Activated T-helper 1 cell treated with anti-CD3 and anti-CD28 coated beads, Interleukin-2, amount 50 U/mL, for 16 hours (primary cell): ENCODE measurements around the gene SRD5A3.
"Not testable (repeated sequence)": the region's sequence is repeated elsewhere in the genome, so short reads cannot be mapped to it uniquely, and the experiment has no call there.

Experiments used
- DNase-seq, 2 donors: peaks; one replicate each; pipeline ENCODE4 v3.0.0-alpha.2; 2020; ENCODE audit warnings: low read depth in 1 of 2, low spot score in 1 of 2

The SRD5A3 gene

DNA sequence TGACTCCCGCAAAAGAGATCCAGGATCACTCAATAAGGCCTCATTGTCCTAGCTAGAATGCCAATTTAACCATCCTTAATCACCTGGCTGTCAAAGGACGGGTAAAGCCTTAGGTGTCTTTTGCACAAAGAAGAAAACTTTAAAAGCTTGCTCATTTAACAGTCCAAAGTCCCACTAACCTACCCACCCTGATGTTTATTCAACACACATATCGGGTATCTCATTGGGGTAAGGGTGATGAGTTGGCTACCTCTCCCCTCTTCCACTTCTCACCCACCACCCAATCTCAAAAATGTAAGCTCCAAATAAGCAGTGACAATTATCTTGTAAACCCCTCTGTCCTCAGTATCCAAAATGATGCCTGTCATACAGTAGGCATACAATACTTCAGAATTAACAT, 988 bp upstream of the SRD5A3 start:
- no peak for DNase-seq

DNA sequence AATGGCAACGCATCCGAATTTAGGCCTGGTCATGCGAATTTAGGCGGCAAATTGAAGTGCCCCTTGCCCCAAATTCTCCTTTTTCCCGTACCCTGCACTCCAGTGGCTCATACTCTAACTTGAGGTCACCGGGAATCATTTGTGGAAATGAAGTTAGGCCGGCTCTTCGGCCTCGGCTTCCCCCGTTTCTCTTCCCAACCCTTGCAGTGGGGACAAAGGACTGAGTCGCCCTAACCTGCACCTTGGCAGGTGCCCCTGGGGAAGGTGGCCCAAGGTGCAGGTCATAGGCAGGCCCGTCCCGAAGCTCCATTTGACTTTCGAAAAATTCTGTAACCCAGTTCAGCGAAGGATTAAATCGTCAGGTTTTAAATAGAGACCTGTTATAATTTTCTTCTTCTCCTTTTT, 811 bp downstream of the SRD5A3 start:
- DNase-seq: no peak

DNA sequence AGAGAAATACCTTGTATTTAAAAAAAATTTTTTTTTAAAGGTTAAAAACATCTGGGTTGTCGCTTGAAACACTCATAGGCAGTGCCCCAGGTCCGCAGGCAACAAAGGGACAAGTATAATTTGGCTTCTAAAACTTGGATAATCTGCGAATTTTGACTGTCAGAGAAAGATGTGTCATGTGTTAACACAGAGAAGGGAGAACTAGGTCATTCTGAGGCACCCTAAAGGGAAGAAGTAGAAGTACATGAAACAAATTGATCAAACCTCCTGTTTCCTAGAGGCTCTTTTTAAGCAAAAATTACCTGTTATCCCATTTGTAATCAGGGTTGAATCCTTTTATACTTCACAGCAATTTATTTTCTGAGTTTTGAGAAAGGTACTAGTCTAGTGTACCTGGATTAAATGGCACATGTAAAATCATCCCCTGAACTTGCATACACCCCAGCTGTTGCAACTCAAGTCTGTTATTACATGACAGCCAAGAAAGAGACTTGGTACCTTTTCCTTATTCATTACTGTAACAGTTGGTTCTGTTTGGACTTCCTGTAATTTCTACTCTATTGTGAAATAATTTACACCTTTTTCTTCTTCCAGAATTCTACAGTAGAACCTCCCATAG, 1.7 kb downstream of the SRD5A3 start:
- no peak for DNase-seq

GRCh38 chr4:55348466-55348865, 2.4 kb downstream of the SRD5A3 start:
- DNase-seq: no peak

- DNase-seq: not testable (repeated sequence)
Observed at GRCh38 chr4:55350870-55351269, 4.8 kb downstream of the SRD5A3 start.

GRCh38 chr4:55351824-55352223, 5.8 kb downstream of the SRD5A3 start:
- no peak for DNase-seq

- DNase-seq: no peak
Observed at GRCh38 chr4:55352726-55353125, 6.7 kb downstream of the SRD5A3 start.

DNA sequence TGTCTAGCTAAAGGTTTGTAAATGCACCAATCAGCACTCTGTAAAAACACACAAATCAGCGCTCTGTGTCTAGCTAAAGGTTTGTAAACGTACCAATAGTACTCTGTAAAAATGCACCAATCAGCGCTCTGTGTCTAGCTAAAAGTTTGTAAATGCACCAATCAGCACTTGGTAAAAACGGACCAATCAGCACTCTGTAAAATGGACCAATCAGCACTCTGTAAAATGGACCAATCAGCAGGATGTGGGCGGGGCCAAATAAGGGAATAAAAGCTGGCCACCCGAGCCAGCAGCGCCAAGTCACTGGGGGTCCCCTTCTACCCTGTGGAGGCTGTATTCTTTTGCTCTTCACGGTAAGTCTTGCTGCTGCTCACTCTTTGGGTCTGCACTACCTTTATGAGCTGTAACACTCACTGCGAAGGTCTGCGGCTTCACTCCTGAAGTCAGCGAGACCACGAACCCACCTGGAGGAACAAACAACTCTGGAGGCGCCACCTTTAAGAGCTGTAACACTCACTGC, 7.2 kb downstream of the SRD5A3 start:
- DNase-seq: not testable (repeated sequence)

DNA sequence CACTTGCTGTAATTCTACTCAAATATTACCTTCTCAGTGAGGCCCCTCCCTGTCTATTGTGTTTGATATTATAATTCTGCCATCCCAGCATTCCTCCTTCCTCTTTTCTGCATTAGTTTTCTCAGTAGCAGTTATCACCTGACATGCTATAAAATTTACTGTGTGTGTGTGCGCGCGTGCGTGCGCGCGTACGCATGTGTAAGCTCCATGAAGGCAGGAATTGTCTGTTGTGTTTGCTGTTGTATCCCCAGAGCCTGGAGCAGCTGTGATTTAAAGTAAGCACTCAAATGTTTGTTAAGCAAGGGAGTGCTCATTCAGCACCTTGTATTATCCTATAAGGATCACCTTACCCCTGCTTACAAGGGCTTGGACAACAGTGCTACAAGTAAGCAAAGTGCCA, 8.6 kb downstream of the SRD5A3 start:
- no peak for DNase-seq

DNA sequence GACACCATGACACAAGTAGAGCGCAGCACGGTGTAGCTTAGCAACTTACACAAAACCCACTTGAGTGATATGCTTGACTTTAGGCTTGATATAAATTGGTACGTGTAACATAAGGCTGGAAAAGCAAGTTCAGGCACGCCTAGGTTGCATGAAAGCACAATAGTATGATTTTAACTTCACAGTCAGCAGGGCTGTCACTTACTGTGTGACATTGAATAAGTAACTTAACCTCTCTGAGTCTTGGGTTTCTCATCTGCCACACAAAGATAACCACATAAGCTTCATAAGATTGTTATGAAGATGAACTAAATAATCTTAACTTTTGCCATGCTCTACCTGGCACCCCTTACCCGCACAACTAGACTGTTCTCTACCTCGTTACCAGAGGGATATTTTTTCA, 9.5 kb downstream of the SRD5A3 start:
- DNase-seq: no peak

GRCh38 chr4:55356991-55357461, 11.0 kb downstream of the SRD5A3 start:
- no peak for DNase-seq

GRCh38 chr4:55358246-55358645, 12.2 kb downstream of the SRD5A3 start:
- DNase-seq: no peak

- no peak for DNase-seq
Observed at GRCh38 chr4:55358668-55359067, 12.6 kb downstream of the SRD5A3 start.

DNA sequence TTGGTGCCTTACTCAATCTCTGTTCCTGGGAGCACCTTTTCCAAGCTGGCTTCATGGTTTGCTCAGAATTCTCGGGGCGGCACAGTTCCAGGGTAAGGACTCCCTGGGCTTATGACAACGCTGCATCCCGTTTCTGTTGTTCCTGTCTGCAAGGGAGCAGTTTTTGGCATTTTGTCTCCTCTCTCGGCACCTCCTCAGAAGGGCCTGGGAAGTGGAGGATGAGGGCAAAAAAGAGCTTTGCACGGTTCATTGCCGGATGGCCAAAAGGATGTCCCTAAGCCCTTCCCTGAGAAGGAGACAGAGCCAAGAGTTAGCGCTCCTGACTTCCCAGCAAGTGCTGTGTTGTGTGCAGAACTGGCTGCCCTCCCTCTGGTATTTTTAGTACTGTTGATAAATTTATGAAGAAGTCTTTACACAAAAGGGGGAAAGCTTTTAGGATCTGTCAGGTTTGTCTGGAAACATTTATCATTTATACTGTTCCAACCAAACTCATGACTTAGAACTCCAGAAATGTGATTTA, 13.4 kb downstream of the SRD5A3 start:
- DNase-seq: no peak

DNA sequence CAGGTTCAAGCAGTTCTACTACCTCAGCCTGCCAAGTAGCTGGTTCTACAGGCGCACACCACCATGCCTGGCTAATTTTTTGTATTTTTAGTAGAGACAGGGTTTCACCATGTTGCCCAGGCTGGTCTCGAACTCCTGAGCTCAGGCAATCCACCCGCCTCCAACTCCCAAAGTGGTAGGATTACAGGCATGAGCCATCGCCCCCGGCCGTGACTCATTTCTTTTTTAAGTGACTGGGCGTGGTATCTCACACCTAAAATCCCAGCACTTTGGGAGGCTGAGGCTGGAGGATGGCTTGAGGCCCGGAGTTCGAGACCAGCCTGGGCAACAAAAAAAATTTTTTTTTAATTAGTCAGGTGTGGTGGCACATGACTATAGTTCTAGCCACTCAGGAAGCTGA, 16.9 kb downstream of the SRD5A3 start:
- DNase-seq: not testable (repeated sequence)

DNA sequence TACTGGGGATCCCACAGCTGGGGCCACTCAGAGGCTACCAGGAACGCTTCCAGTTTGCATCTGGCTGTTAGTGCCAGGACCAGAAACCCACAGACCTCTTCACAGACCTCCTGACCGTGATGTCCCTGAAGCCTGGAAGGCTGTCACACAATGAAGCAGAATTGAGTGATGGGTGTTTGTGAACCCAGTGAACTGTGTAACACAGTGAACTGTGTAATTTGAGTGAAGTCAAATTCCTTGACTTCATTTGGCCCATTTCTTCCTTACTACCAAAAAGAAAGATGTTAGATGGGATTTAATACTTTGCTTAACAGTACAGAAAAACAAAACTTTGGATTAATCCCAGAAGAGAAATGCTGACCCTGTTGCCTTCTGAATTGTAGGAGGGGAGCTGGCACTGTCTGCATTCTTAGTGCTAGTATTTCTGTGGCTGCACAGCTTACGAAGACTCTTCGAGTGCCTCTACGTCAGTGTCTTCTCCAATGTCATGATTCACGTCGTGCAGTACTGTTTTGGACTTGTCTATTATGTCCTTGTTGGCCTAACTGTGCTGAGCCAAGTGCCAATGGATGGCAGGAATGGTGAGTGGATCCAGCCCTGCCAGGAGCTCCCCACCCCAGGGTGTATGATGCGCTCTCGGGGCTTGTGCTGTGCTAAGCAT, 17.8 kb downstream of the SRD5A3 start:
- no peak for DNase-seq

DNA sequence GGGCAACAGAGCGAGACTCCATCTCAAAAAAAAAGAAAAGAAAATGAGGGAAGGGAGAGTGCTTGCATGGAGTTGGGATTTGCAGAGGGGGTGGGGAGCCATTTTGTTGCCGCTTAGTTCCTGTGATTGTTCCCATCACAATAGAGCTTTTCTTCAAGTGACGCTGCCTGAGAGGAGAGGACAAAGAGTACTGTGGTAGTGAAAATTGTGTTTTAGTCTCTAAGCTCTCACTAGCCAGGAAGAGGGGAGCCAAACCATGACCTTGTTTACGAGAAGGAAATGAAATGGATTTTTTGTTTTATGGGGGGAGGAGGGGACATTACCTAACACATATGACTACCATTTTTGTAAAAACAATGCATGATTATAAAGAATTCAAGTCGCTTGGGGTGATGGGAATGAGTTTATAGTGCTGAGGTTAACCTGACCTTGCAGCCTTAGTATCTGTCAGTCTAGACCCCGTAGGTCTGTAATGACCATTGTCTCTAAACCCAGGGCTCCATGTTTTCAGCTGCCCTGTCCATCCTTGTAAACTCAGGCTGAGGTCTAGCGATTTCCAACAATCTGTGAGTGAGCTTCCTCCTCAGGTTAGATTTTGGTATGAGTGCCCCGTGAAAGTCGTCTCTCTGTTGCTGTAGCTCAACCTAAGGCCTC, 18.8 kb downstream of the SRD5A3 start:
- DNase-seq: no peak

DNA sequence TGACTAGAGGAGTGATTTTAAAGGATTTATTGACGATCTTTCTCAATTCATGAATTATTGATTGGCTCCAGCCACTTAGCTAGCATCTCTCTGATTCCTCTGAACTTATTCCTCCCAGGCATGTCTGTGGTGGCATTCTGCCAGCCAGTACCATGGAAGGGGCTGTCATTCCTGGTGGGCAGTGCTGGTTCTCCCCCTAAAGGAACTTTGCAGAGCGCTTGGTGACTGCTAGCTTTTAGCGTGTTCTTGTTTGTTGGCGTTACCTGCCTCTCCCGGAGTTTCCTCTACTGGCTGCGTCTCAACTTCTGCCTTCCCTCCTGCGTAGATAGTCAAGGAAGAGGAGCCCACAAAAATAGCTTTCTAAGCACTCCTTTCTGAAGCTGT, 19.3 kb downstream of the SRD5A3 start:
- DNase-seq: no peak

DNA sequence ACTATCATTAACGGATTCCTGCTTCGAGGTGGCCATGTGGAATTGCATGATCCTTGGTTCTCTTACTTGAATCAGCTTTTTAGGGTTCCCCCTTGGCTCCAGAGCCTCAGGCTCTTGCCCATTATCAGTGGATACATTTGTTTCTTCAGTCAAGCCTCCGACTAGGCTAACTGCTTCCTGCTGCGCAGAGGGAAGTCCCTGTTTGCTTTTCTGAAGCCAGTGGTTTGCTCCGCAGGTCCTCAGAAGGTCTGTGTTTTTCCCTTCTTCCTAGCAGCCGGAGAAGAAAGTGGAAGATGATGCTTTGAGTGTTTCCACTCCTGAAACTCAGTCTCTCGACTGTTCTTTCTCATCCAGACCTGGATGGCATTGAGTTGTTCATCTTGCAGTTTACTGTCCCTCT, 20.6 kb downstream of the SRD5A3 start:
- DNase-seq: no peak

DNA sequence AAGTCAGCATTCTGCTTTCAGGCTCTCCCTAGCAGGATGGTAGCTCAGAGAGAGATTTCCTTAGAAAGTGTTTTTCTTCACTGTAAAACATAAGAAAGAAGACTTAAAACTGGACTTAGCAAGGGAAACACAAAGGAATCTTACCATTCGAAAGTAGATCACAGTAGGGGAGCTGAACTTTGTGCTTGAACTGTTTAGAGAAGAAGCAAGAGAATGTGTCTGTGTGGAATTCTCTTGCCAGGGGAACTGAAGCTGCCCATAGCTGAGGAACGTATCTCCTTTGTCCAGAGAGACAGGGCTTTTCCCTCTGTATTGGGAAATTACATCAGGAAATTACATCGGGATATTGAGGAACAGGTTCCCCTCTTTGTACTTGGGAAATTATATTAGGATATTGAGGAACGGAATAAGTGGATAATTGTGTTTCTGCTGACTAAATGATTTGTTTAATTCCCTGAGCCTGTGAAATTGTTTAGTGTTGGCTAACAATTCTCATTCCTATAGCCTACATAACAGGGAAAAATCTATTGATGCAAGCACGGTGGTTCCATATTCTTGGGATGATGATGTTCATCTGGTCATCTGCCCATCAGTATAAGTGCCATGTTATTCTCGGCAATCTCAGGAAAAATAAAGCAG, 21.2 kb downstream of the SRD5A3 start:
- DNase-seq: no peak

DNA sequence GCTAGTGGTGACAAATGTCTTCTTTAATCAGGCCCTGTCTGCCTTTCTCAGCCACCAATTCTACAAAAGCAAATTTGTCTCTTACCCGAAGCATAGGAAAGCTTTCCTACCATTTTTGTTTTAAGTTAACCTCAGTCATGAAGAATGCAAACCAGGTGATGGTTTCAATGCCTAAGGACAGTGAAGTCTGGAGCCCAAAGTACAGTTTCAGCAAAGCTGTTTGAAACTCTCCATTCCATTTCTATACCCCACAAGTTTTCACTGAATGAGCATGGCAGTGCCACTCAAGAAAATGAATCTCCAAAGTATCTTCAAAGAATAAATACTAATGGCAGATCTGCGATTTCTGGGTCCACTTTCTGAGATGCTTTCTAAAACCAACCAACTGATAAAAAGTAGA, 23.9 kb downstream of the SRD5A3 start:
- DNase-seq: no peak

DNA sequence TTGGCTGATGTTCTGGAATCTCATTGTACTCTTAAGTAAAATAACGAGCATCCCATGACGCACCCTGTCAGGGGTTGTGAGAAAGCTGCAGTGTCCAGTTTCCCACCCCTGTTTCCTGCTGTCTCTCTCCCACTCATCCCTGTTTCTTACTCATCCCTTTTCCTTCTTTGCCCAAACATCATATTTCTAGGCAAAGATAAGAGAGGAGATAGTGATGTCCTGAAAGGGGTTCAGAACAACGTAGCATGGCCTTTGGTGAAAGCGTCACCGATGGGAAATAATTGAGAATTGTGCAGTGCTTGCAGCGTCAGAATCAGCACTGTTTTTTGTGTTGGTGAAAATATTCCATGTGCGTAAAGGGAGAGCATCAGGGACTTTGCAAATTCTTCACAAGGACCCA, 26.2 kb downstream of the SRD5A3 start:
- DNase-seq: no peak
